Neutrophil (primary cell): ENCODE measurements around the gene NR4A3.

ENCODE experiments used
- H3K27ac ChIP-seq: fragments of 200-600 bp; sonication (generic); 2 replicates; pipeline ENCODE4 v1.5.1; 2016; ENCODE audit warnings: mild to moderate bottlenecking, moderate library complexity
- H3K27me3 ChIP-seq: fragments of 200-600 bp; sonication (generic); 2 replicates; pipeline ENCODE4 v1.6.0; 2016; ENCODE audit warnings: mild to moderate bottlenecking
- H3K36me3 ChIP-seq: fragments of 200-600 bp; sonication (generic); 2 replicates; pipeline ENCODE4 v1.5.1; 2017
- H3K4me1 ChIP-seq, 2 experiments: fragments of 200-600 bp in 1 of 2; sonication (generic) in 1 of 2; 1 replicate in 1 of 2; 2 replicates in 1 of 2; pipeline versions ENCODE4 v1.5.1 to v1.6.1; 2013 to 2016; ENCODE audit warnings: low read depth in 1 of 2, low read length in 1 of 2, mild to moderate bottlenecking in 1 of 2, moderate library complexity in 1 of 2; ENCODE audit not compliant: control insufficient read depth in 1 of 2, insufficient read depth in 1 of 2
- H3K4me3 ChIP-seq, 2 experiments: fragments of 200-600 bp in 1 of 2; sonication (generic) in 1 of 2; 1 replicate in 1 of 2; 2 replicates in 1 of 2; pipeline ENCODE4 v1.5.1; 2013 to 2016; ENCODE audit warnings: low read depth in 1 of 2, low read length in 1 of 2, mild to moderate bottlenecking in 1 of 2, moderate library complexity in 1 of 2
- H3K9me3 ChIP-seq: fragments of 200-600 bp; sonication (generic); 2 replicates; pipeline ENCODE4 v1.5.1; 2016
- CTCF ChIP-seq: fragments of 200-600 bp; sonication (generic); IDR thresholded peaks from 2 replicates; pipeline ENCODE4 v1.5.1; 2016; ENCODE audit warnings: antibody characterized with exemption

The NR4A3 gene

GRCh38 chr9:99809586-99810319 is 11.9 kb upstream of the NR4A3 start:
- Histone ChIP-seq H3K27ac (no peak overlapping the region), H3K4me3 (no peak overlapping the region), H3K4me1 (no peaks in the 10 kb centered on the region), H3K36me3 (no peaks in the 10 kb centered on the region), H3K9me3 (no peaks in the 10 kb centered on the region), H3K27me3 (no peaks in the 10 kb centered on the region)
- no peak for TF ChIP-seq CTCF

GRCh38 chr9:99811172-99811571 is 10.5 kb upstream of the NR4A3 start:
- no peaks in the 10 kb centered on the region for H3K27me3 ChIP-seq

GRCh38 chr9:99811598-99812383 is 9.9 kb upstream of the NR4A3 start:
- H3K27ac ChIP-seq, result no peak overlapping the region
- TF ChIP-seq CTCF, result no peak
- H3K9me3 ChIP-seq, result no peaks in the 10 kb centered on the region

More at GRCh38 chr9:99811172-99811571, 10.5 kb upstream of the NR4A3 start:
- H3K36me3 ChIP-seq, result no peaks in the 10 kb centered on the region
- no peak for TF ChIP-seq CTCF
- no peak overlapping the region for H3K4me3 ChIP-seq
- no peaks in the 10 kb centered on the region for H3K9me3 ChIP-seq
- H3K4me1 ChIP-seq, result peaks cover 0 to 2% of the 10 kb centered on the region in 2 experiments
- no peak overlapping the region for H3K27ac ChIP-seq

GRCh38 chr9:99813739-99814138 is 7.9 kb upstream of the NR4A3 start:
- Histone ChIP-seq H3K27me3 (no peaks in the 10 kb centered on the region), H3K27ac (no peak overlapping the region), H3K4me3 (no peak overlapping the region), H3K4me1 (peaks cover under 1 to 6% of the 10 kb centered on the region in 2 experiments), H3K9me3 (no peaks in the 10 kb centered on the region), H3K36me3 (no peaks in the 10 kb centered on the region)
- TF ChIP-seq CTCF, result no peak

More at GRCh38 chr9:99811598-99812383, 9.9 kb upstream of the NR4A3 start:
- Histone ChIP-seq H3K27me3 (no peaks in the 10 kb centered on the region), H3K4me1 (peaks cover 0 to 2% of the 10 kb centered on the region in 2 experiments), H3K4me3 (no peak overlapping the region), H3K36me3 (no peaks in the 10 kb centered on the region)

GRCh38 chr9:99814359-99814758 is 7.3 kb upstream of the NR4A3 start:
- Histone ChIP-seq H3K4me1 (peaks cover 7 to 10% of the 10 kb centered on the region in 2 experiments), H3K4me3 (no peak overlapping the region), H3K9me3 (no peaks in the 10 kb centered on the region), H3K27ac (no peak overlapping the region), H3K27me3 (no peaks in the 10 kb centered on the region), H3K36me3 (no peaks in the 10 kb centered on the region)
- TF ChIP-seq CTCF, result no peak
